Testis (tissue), 3 donors: ENCODE results near the gene TPPP. TPM values are rescaled to one million over a fixed set of nuclear protein-coding genes. Genes with fewer than 3 reads are reported as not detected.
A peak's percentile ranks its signal among the peaks of the same experiment; 100 is the strongest.
"Not testable (repeated sequence)": the region's sequence is repeated elsewhere in the genome, so short reads cannot be mapped to it uniquely, and the experiment has no call there.

Experiments
- DNase-seq: peaks from one replicate; pipeline ENCODE4 v3.0.0-alpha.2; 2019
- H3K27ac ChIP-seq, 2 donors: fragments of 200-600 bp; sonication (generic); one replicate each; pipeline ENCODE4 v1.5.1; 2019
- H3K27me3 ChIP-seq: fragments of 200-600 bp; sonication (generic); one replicate; pipeline ENCODE4 v1.5.1; 2019
- H3K36me3 ChIP-seq: fragments of 200-600 bp; sonication (generic); one replicate; pipeline ENCODE4 v1.5.1; 2017; ENCODE audit warnings: low read depth; ENCODE audit errors: missing control alignments
- H3K4me1 ChIP-seq: fragments of 200-600 bp; sonication (generic); one replicate; pipeline ENCODE4 v1.5.1; 2019
- H3K4me3 ChIP-seq, 2 donors: fragments of 200-600 bp; sonication (generic); one replicate each; pipeline ENCODE4 v1.5.1; 2017 to 2019
- H3K9me3 ChIP-seq: fragments of 200-600 bp; sonication (generic); one replicate; pipeline ENCODE4 v1.5.1; 2017
- CTCF ChIP-seq, 3 experiments: fragments of 450-650 bp in 2 of 3; fragments of 200-600 bp in 1 of 3; sonication (generic) in 1 of 3; IDR thresholded peaks; one replicate each; pipeline ENCODE4 v1.5.1; 2016 to 2019; ENCODE audit warnings: antibody characterized with exemption in 3 of 3, mild to moderate bottlenecking in 2 of 3, moderate library complexity in 1 of 3
- POLR2A ChIP-seq: fragments of 450-650 bp; IDR thresholded peaks from one replicate; pipeline ENCODE4 v1.6.1; 2017; ENCODE audit warnings: antibody characterized with exemption, mild to moderate bottlenecking, moderate library complexity
- WGBS, 2 donors: methylation state at CpG; one replicate each; pipeline ENCODE4 v1.1.5; 2018; 5-methylcytosine and 5-hydroxymethylcytosine counted together
- intact Hi-C: fragments of 100-400 bp; cut with DNase I; formaldehyde crosslinking; loops from one replicate; pipeline ENCODE4 v1.15.1; 2023; ENCODE audit warnings: low total_unique reads
- polyA plus RNA-seq: library from polyadenylated mRNA; stranded (reverse); fragments of 350-450 nt; fragmentation: Illumina TruSeq; extraction: RNeasy Lipid Tissue Mini Kit (QIAGEN cat#74804); gene quantifications from one replicate; pipeline ENCODE4 v1.2.3, GENCODE V29; 2014; ENCODE audit warnings: low read depth, low replicate concordance; ENCODE audit not compliant: insufficient read depth
- total RNA-seq, 2 donors: library from RNA; depleted of rRNA; stranded (reverse); fragments of >200 nt; gene quantifications; one replicate each; pipeline ENCODE4 v1.2.3, GENCODE V29; 2016

The TPPP gene
- total and polyA plus RNA-seq, 3 donors from 2014 or later: 2.9 to 5.7 (median 3.8) TPM

- H3K27ac ChIP-seq, H3K4me3 ChIP-seq, H3K27me3 ChIP-seq, DNase-seq, H3K36me3 ChIP-seq, H3K4me1 ChIP-seq, intact Hi-C loops, H3K9me3 ChIP-seq: not testable (repeated sequence)
- WGBS, 2 donors: 72% methylated on average over 10 of the region's 32 CpGs; no CpG with 5 or more reads in 1 of the 2 donors
Observed at GRCh38 chr5:680118-680795, 12.9 kb downstream of the TPPP start.

- DNase-seq, H3K9me3 ChIP-seq, H3K27ac ChIP-seq, H3K36me3 ChIP-seq, H3K4me1 ChIP-seq, H3K4me3 ChIP-seq, intact Hi-C loops, H3K27me3 ChIP-seq: not testable (repeated sequence)
- WGBS, 2 donors: 77% methylated on average over 8 to 10 of the region's 17 CpGs
Observed at GRCh38 chr5:679166-679895, 13.8 kb downstream of the TPPP start.

GRCh38 chr5:678521-678920, 14.6 kb downstream of the TPPP start:
- DNase-seq, H3K27me3 ChIP-seq, intact Hi-C loops, H3K27ac ChIP-seq, H3K9me3 ChIP-seq, H3K36me3 ChIP-seq, H3K4me3 ChIP-seq: not testable (repeated sequence)
- peaks cover 12% of the 10 kb centered on the region for H3K4me1 ChIP-seq
- WGBS, 2 donors: 92% methylated on average over 10 of the region's 16 CpGs; no CpG with 5 or more reads in 1 of the 2 donors

GRCh38 chr5:677131-678101, 15.7 kb downstream of the TPPP start:
- no peaks in the 10 kb centered on the region for H3K27me3 ChIP-seq
- H3K4me1 ChIP-seq: peaks cover 23% of the 10 kb centered on the region
- DNase-seq: peak; percentile 12
- 78 to 85% methylated on average over 21 to 44 of the region's 44 CpGs for WGBS, 2 donors
- no peaks in the 10 kb centered on the region for H3K9me3 ChIP-seq
- intact Hi-C loops: no loop called here
- TF ChIP-seq CTCF (IDR thresholded peaks at IDR 0.05): no peak
- TF ChIP-seq POLR2A: no peak
- no peak overlapping the region for H3K4me3 ChIP-seq
- no peaks in the 10 kb centered on the region for H3K36me3 ChIP-seq
- H3K27ac ChIP-seq: no peak overlapping the region

GRCh38 chr5:676699-677076, 16.5 kb downstream of the TPPP start:
- 90% methylated on average over 48 of the region's 48 CpGs for WGBS, 2 donors
- H3K4me3 ChIP-seq: no peak overlapping the region
- no peaks in the 10 kb centered on the region for H3K36me3 ChIP-seq
- no peak for DNase-seq
- H3K27me3 ChIP-seq: no peaks in the 10 kb centered on the region
- no peak overlapping the region for H3K27ac ChIP-seq
- H3K4me1 ChIP-seq: peaks cover 29% of the 10 kb centered on the region
- H3K9me3 ChIP-seq: no peaks in the 10 kb centered on the region
- intact Hi-C loops: no loop called here
- no peak for TF ChIP-seq CTCF (IDR thresholded peaks at IDR 0.05)
- no peak for TF ChIP-seq POLR2A
